Measurements from ENCODE around the gene CNTNAP2. TPM values are rescaled to one million over a fixed set of nuclear protein-coding genes. Genes with fewer than 3 reads are reported as not detected.

CNTNAP2 gene
- total and polyA plus RNA-seq, 2 of the 4 experiments (the other 2 are of a cell fraction): not detected

DNA sequence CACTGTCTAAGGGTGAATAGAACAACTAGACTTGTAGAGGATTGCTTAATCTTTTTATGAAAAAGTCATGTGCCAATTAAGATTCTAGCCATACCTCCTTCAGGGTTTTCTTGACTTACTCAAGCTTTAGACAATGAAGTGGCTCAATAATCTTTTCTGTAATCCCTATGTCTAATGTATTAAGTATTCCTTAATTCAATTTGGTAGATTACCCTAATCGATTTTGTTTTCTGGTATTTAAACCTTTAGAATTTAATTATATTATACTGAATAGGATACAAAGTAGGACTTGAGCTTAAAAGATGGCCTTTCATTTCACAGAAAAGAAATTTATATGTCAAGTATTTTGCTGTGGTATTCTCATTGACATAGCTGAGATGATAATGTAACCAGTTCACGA, 1876.1 kb downstream of the CNTNAP2 start:
- WGBS, 2 experiments (ENCODE audit: extremely low coverage in 2 of 2, insufficient read length in 1 of 2): no CpG with 5 or more reads among the region's 2 CpGs
- Histone ChIP-seq H2AFZ (replicated peaks; ENCODE audit: low read length, poor library complexity) (no peak overlapping the region), H4K5ac (ENCODE audit: low read depth, low read length) (no peak overlapping the region), H4K20me1 (ENCODE audit: insufficient read depth, low read length) (no peaks in the 10 kb centered on the region), H2BK120ac (ENCODE audit: low read depth, low read length) (no peak overlapping the region), H3K18ac (ENCODE audit: low read depth, low read length) (no peak overlapping the region), H2BK15ac (ENCODE audit: low read depth, low read length) (no peak overlapping the region), H2BK5ac (ENCODE audit: low read depth, low read length, poor library complexity, severe bottlenecking) (no peak overlapping the region), H4K91ac (ENCODE audit: insufficient read depth, low read depth, low read length) (no peak overlapping the region), H3K36me3 (ENCODE audit: control insufficient read depth, insufficient read depth, low read length) (no peaks in the 10 kb centered on the region), H3K4me3 (ENCODE audit: insufficient read depth, low read depth, low read length) (no peak overlapping the region), H3K9me3 (ENCODE audit: control insufficient read depth, insufficient read depth, low read length) (peaks cover 8% of the 10 kb centered on the region), H3K27ac (ENCODE audit: insufficient read depth, low read length) (no peak overlapping the region), H2AK9ac (replicated peaks; ENCODE audit: low read depth, low read length, poor library complexity) (no peak overlapping the region), H3K14ac (replicated peaks; ENCODE audit: low read depth, low read length) (no peak overlapping the region), H3K4me1 (ENCODE audit: control insufficient read depth, insufficient read depth, low read length) (no peaks in the 10 kb centered on the region), H2BK20ac (ENCODE audit: low read depth, low read length) (no peak overlapping the region), H3K23ac (ENCODE audit: low read depth, low read length) (no peak overlapping the region), H3K4ac (ENCODE audit: low read depth, low read length) (no peak overlapping the region), H3K4me2 (ENCODE audit: low read depth, low read length) (no peak overlapping the region), H2AK5ac (ENCODE audit: low read depth, low read length) (no peak overlapping the region), H3K79me1 (ENCODE audit: low read depth in 1 of 2, low read length in 2 of 2) (no peaks in the 10 kb centered on the region), H3K9ac (ENCODE audit: low read depth, low read length) (no peak overlapping the region), H4K8ac (ENCODE audit: low read depth in 2 of 2, low read length in 2 of 2) (no peak overlapping the region), H3K56ac (ENCODE audit: extremely low read depth, insufficient read depth, low read length) (no peak overlapping the region), H3K9me1 (ENCODE audit: insufficient read depth, low read length) (no peaks in the 10 kb centered on the region), H3K27me3 (ENCODE audit: control insufficient read depth, insufficient read depth, low read length) (no peaks in the 10 kb centered on the region)
- ChIA-PET POLR2A (ENCODE audit: unreplicated experiment) (no interaction called here), CTCF (interaction anchor here (0.6 kb wide), 1 partner anchor 230 kb away, joined by 4 read pairs; no protein-coding TSS in a partner anchor)
- in situ Hi-C loops (cut with MboI; ENCODE audit: low sequenced_read_pairs): no loop called here
- no peak for ATAC-seq (ENCODE audit: low read depth)
- DNase-seq: no peak
- BruUV-seq (replicated peaks): no TSS peak
- dilution Hi-C loops (cut with HindIII; ENCODE audit: low sequenced_read_pairs, unreplicated experiment): no loop called here
- intact Hi-C loops (cut with micrococcal nuclease): no loop called here
- TF ChIP-seq FOS (IDR thresholded peaks at IDR 0.05; ENCODE audit: low read depth, low read length) (no peak), CEBPB (IDR thresholded peaks at IDR 0.05; ENCODE audit: low read depth, low read length) (no peak), MAZ (IDR thresholded peaks at IDR 0.05; ENCODE audit: borderline replicate concordance, low read depth, low read length) (no peak), MAFK (IDR thresholded peaks at IDR 0.05; ENCODE audit: low read depth, low read length) (no peak), MXI1 (IDR thresholded peaks at IDR 0.05; ENCODE audit: borderline replicate concordance, low read depth, low read length) (no peak), NFE2L2 (IDR thresholded peaks at IDR 0.05; ENCODE audit: low read depth, low read length) (no peak), CHD1 (IDR thresholded peaks at IDR 0.05; ENCODE audit: low read depth, low read length) (no peak), POLR2A (IDR thresholded peaks at IDR 0.05; ENCODE audit: low read depth, low read length) (no peak), RAD21 (IDR thresholded peaks at IDR 0.05; ENCODE audit: low read length) (no peak), BHLHE40 (IDR thresholded peaks at IDR 0.05; ENCODE audit: low read depth, low read length) (no peak), SMC3 (IDR thresholded peaks at IDR 0.05; ENCODE audit: low read depth, low read length) (no peak), RCOR1 (IDR thresholded peaks at IDR 0.05; ENCODE audit: insufficient replicate concordance, low read length) (no peak)
- TF ChIP-seq, protein P1, sequence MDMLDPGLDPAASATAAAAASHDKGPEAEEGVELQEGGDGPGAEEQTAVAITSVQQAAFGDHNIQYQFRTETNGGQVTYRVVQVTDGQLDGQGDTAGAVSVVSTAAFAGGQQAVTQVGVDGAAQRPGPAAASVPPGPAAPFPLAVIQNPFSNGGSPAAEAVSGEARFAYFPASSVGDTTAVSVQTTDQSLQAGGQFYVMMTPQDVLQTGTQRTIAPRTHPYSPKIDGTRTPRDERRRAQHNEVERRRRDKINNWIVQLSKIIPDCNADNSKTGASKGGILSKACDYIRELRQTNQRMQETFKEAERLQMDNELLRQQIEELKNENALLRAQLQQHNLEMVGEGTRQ (IDR thresholded peaks at IDR 0.05; ENCODE audit: low read depth, low read length): no peak
- TF ChIP-seq, protein P2, sequence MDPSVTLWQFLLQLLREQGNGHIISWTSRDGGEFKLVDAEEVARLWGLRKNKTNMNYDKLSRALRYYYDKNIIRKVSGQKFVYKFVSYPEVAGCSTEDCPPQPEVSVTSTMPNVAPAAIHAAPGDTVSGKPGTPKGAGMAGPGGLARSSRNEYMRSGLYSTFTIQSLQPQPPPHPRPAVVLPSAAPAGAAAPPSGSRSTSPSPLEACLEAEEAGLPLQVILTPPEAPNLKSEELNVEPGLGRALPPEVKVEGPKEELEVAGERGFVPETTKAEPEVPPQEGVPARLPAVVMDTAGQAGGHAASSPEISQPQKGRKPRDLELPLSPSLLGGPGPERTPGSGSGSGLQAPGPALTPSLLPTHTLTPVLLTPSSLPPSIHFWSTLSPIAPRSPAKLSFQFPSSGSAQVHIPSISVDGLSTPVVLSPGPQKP (IDR thresholded peaks at IDR 0.05; ENCODE audit: borderline replicate concordance, low read depth, low read length): no peak
- TF ChIP-seq, protein P3, sequence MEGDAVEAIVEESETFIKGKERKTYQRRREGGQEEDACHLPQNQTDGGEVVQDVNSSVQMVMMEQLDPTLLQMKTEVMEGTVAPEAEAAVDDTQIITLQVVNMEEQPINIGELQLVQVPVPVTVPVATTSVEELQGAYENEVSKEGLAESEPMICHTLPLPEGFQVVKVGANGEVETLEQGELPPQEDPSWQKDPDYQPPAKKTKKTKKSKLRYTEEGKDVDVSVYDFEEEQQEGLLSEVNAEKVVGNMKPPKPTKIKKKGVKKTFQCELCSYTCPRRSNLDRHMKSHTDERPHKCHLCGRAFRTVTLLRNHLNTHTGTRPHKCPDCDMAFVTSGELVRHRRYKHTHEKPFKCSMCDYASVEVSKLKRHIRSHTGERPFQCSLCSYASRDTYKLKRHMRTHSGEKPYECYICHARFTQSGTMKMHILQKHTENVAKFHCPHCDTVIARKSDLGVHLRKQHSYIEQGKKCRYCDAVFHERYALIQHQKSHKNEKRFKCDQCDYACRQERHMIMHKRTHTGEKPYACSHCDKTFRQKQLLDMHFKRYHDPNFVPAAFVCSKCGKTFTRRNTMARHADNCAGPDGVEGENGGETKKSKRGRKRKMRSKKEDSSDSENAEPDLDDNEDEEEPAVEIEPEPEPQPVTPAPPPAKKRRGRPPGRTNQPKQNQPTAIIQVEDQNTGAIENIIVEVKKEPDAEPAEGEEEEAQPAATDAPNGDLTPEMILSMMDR (conservative IDR thresholded peaks at IDR 0.05; ENCODE audit: low read depth, low read length): no peak
